Measurements from ENCODE around the gene TRMT6. TPM values are rescaled to one million over a fixed set of nuclear protein-coding genes. Genes with fewer than 3 reads are reported as not detected.

Gene TRMT6
- total RNA-seq, 1 donor from 2014 or later = 13.2 TPM

DNA sequence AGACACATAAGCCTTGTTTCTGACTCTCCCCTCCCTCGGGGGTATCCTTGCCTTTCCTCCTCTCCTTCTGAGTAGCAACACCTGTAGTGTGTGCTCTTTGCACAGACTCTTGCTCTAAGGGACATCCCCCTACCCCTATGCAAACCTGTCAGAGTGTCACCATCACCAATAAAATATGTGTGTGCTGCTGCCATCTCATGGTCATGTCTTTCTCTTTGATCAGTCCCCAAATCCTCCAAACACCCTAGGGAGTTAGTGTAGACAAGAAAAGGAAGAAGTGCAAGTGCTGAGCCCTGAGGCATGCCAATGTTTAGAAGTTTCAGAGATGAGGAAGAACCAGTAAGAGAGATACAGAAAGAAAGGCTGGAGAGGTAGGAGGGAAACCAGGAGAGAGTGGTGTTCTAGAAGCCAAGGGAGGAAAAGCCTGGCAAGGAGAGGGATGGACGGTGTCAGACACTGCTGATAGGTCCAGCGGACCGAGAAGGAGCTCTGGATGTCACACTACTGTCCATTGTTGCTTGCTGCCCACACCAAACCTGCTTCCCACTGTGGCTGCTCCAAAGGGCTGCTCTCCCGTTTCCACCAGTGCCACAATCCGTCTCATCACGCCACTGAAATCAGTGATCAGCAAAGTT, 16.4 kb downstream of the TRMT6 start:
- TF ChIP-seq CTCF (IDR thresholded peaks at IDR 0.05; ENCODE audit: unreplicated experiment) = no peak
- H3K4me1 Mint-ChIP-seq = no peaks in the 10 kb centered on the region
- DNase-seq (ENCODE audit: low spot score in 2 of 2, unreplicated experiment in 2 of 2) = no peak
- H3K4me3 Mint-ChIP-seq = no peak overlapping the region
- H3K36me3 Mint-ChIP-seq = peaks cover 5% of the 10 kb centered on the region
- H3K9me3 Mint-ChIP-seq = no peaks in the 10 kb centered on the region
- no peak overlapping the region for H3K27ac Mint-ChIP-seq
- peaks cover 18% of the 10 kb centered on the region for H3K27me3 Mint-ChIP-seq (ENCODE audit: low read depth)

- no peak for DNase-seq (ENCODE audit: low spot score in 2 of 2, unreplicated experiment in 2 of 2)
- Mint-ChIP-seq H3K4me1 (no peaks in the 10 kb centered on the region), H3K27me3 (ENCODE audit: low read depth) (peaks cover 23% of the 10 kb centered on the region), H3K36me3 (peaks cover under 1% of the 10 kb centered on the region), H3K27ac (no peak overlapping the region), H3K4me3 (no peak overlapping the region), H3K9me3 (no peaks in the 10 kb centered on the region)
- TF ChIP-seq CTCF (IDR thresholded peaks at IDR 0.05; ENCODE audit: unreplicated experiment) = no peak
Measured at GRCh38 chr20:5932796-5933195, 17.5 kb downstream of the TRMT6 start.

GRCh38 chr20:5931411-5931810, 18.9 kb downstream of the TRMT6 start:
- no peak for TF ChIP-seq CTCF (IDR thresholded peaks at IDR 0.05; ENCODE audit: unreplicated experiment)
- no peaks in the 10 kb centered on the region for H3K36me3 Mint-ChIP-seq
- H3K27ac Mint-ChIP-seq = no peak overlapping the region
- DNase-seq (ENCODE audit: low spot score in 2 of 2, unreplicated experiment in 2 of 2) = no peak
- no peaks in the 10 kb centered on the region for H3K9me3 Mint-ChIP-seq
- H3K27me3 Mint-ChIP-seq (ENCODE audit: low read depth) = peaks cover 27% of the 10 kb centered on the region
- H3K4me3 Mint-ChIP-seq = no peak overlapping the region
- H3K4me1 Mint-ChIP-seq = peaks cover 2% of the 10 kb centered on the region

- TF ChIP-seq CTCF (IDR thresholded peaks at IDR 0.05; ENCODE audit: unreplicated experiment) = no peak
- H3K36me3 Mint-ChIP-seq = no peaks in the 10 kb centered on the region
- no peak overlapping the region for H3K4me3 Mint-ChIP-seq
Measured at GRCh38 chr20:5928836-5929715, 21.3 kb downstream of the TRMT6 start.

GRCh38 chr20:5927749-5928462, 22.4 kb downstream of the TRMT6 start:
- Mint-ChIP-seq H3K9me3 (no peaks in the 10 kb centered on the region), H3K4me1 (peaks cover 12% of the 10 kb centered on the region), H3K27ac (no peak overlapping the region), H3K36me3 (no peaks in the 10 kb centered on the region), H3K27me3 (ENCODE audit: low read depth) (peaks cover 42% of the 10 kb centered on the region), H3K4me3 (no peak overlapping the region)
- DNase-seq (ENCODE audit: low spot score in 2 of 2, unreplicated experiment in 2 of 2) = no peak
- TF ChIP-seq CTCF (IDR thresholded peaks at IDR 0.05; ENCODE audit: unreplicated experiment) = no peak

More at GRCh38 chr20:5928836-5929715, 21.3 kb downstream of the TRMT6 start:
- Mint-ChIP-seq H3K27ac (no peak overlapping the region), H3K27me3 (ENCODE audit: low read depth) (peaks cover 31% of the 10 kb centered on the region), H3K4me1 (peaks cover 12% of the 10 kb centered on the region), H3K9me3 (no peaks in the 10 kb centered on the region)
- no peak for DNase-seq (ENCODE audit: low spot score in 2 of 2, unreplicated experiment in 2 of 2)
